Parathyroid adenoma (tissue), 2 donors: ENCODE results near the gene TSPAN32.

Experiments used
- H2AFZ ChIP-seq: fragments of 300-600 bp; sonication (generic); one replicate; pipeline ENCODE4 v1.7.0; 2017; ENCODE audit warnings: antibody characterized with exemption, mild to moderate bottlenecking
- H3K27ac ChIP-seq: fragments of 300-600 bp; sonication (generic); one replicate; pipeline ENCODE4 v1.7.0; 2017
- H3K27me3 ChIP-seq: fragments of 300-600 bp; sonication (generic); one replicate; pipeline ENCODE4 v1.7.0; 2017; ENCODE audit warnings: low read length; ENCODE audit not compliant: control insufficient read depth, insufficient read depth
- H3K36me3 ChIP-seq: fragments of 300-600 bp; sonication (generic); one replicate; pipeline ENCODE4 v1.7.0; 2017; ENCODE audit warnings: low read length; ENCODE audit not compliant: control insufficient read depth, insufficient read depth
- H3K4me1 ChIP-seq: fragments of 300-600 bp; sonication (generic); one replicate; pipeline ENCODE4 v1.7.0; 2017; ENCODE audit warnings: control low read depth
- H3K4me2 ChIP-seq: fragments of 300-600 bp; sonication (generic); one replicate; pipeline ENCODE4 v1.7.0; 2017; ENCODE audit warnings: low read length
- H3K4me3 ChIP-seq: fragments of 300-600 bp; sonication (generic); one replicate; pipeline ENCODE4 v1.7.0; 2017; ENCODE audit warnings: low read depth, low read length
- H3K79me2 ChIP-seq: fragments of 300-600 bp; sonication (generic); one replicate; pipeline ENCODE4 v1.7.0; 2017; ENCODE audit warnings: control low read depth
- H3K9ac ChIP-seq: fragments of 300-600 bp; sonication (generic); one replicate; pipeline ENCODE4 v1.7.0; 2017; ENCODE audit warnings: mild to moderate bottlenecking
- H3K9me3 ChIP-seq: fragments of 300-600 bp; sonication (generic); one replicate; pipeline ENCODE4 v1.7.0; 2017; ENCODE audit warnings: low read length; ENCODE audit not compliant: control insufficient read depth
- TF ChIP-seq, protein P1 (sequence below): fragments of 300-600 bp; sonication (generic); IDR thresholded peaks from one replicate; pipeline ENCODE4 v1.7.0; 2017; ENCODE audit warnings: antibody characterized with exemption, mild to moderate bottlenecking
- donor health status: primary hyperparathyroidism.

TSPAN32 gene

GRCh38 chr11:2321311-2321683 is 19.5 kb downstream of the TSPAN32 start:
- Histone ChIP-seq H3K4me3 (no peak overlapping the region), H3K4me2 (no peak overlapping the region), H3K79me2 (no peaks in the 10 kb centered on the region), H3K4me1 (no peaks in the 10 kb centered on the region), H3K27me3 (no peaks in the 10 kb centered on the region), H3K9ac (no peak overlapping the region), H3K9me3 (no peaks in the 10 kb centered on the region), H3K27ac (no peak overlapping the region), H2AFZ (no peak overlapping the region), H3K36me3 (no peaks in the 10 kb centered on the region)
- TF ChIP-seq, protein P1, sequence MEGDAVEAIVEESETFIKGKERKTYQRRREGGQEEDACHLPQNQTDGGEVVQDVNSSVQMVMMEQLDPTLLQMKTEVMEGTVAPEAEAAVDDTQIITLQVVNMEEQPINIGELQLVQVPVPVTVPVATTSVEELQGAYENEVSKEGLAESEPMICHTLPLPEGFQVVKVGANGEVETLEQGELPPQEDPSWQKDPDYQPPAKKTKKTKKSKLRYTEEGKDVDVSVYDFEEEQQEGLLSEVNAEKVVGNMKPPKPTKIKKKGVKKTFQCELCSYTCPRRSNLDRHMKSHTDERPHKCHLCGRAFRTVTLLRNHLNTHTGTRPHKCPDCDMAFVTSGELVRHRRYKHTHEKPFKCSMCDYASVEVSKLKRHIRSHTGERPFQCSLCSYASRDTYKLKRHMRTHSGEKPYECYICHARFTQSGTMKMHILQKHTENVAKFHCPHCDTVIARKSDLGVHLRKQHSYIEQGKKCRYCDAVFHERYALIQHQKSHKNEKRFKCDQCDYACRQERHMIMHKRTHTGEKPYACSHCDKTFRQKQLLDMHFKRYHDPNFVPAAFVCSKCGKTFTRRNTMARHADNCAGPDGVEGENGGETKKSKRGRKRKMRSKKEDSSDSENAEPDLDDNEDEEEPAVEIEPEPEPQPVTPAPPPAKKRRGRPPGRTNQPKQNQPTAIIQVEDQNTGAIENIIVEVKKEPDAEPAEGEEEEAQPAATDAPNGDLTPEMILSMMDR = no peak

GRCh38 chr11:2325123-2325522 is 23.3 kb downstream of the TSPAN32 start:
- H3K27ac ChIP-seq = no peak overlapping the region
- no peak overlapping the region for H3K9ac ChIP-seq
- no peaks in the 10 kb centered on the region for H3K9me3 ChIP-seq
- TF ChIP-seq, protein P1 = no peak
- no peak overlapping the region for H3K4me3 ChIP-seq
- H3K36me3 ChIP-seq = no peaks in the 10 kb centered on the region
- H3K27me3 ChIP-seq = no peaks in the 10 kb centered on the region
- H3K79me2 ChIP-seq = no peaks in the 10 kb centered on the region
- H3K4me1 ChIP-seq = no peaks in the 10 kb centered on the region
- no peak overlapping the region for H3K4me2 ChIP-seq
- no peak overlapping the region for H2AFZ ChIP-seq

DNA sequence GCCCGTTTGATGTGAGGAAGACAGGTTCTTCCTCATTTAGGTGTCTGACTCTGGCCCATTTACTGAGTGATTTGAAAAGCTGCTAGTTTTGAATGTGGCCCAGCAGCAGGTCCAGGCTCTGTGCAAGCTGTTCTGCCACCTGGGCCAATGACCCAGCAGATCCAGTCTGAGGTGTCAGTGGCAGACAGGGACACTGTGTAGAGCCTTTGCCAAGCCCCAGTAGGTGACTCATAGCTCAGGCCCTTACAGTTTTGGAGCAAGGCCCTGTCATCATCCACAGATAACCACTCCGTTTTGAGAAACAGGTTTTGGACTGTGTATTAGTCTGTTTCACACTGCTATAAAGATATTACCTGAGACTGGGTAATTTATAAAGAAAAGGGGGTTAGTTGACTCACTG is 23.9 kb downstream of the TSPAN32 start:
- H3K4me1 ChIP-seq = no peaks in the 10 kb centered on the region

DNA sequence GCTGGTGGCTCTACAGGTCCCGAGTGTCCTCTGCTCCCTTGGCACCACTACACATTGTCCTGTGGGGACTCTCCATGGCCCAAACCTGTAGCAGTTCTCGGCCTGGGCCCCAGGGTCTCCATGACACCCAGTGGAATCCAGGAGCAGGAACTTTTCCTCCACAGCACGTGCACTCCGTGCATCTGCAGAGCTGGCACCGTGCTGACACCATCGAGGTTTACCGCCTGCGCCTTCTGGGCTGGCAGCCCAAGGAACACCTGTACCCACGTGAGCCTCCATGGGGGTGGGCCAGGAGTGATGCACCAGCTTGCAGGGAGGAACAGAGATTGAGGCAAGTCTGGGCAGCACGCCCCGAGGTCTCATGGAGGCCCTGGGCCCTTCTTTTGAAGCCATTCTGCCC is 25.2 kb downstream of the TSPAN32 start:
- TF ChIP-seq, protein P1 = no peak
- H3K36me3 ChIP-seq = no peaks in the 10 kb centered on the region
- no peak overlapping the region for H3K27ac ChIP-seq

More for the DNA sequence above, 23.9 kb downstream of the TSPAN32 start:
- H3K9me3 ChIP-seq = no peaks in the 10 kb centered on the region
- H3K27me3 ChIP-seq = no peaks in the 10 kb centered on the region
- H3K9ac ChIP-seq = no peak overlapping the region
- H3K4me3 ChIP-seq = no peak overlapping the region
- H3K79me2 ChIP-seq = no peaks in the 10 kb centered on the region
- H3K4me2 ChIP-seq = no peak overlapping the region
- H3K27ac ChIP-seq = no peak overlapping the region
- H3K36me3 ChIP-seq = no peaks in the 10 kb centered on the region
- no peak overlapping the region for H2AFZ ChIP-seq
- TF ChIP-seq, protein P1 = no peak

GRCh38 chr11:2328021-2328420 is 26.2 kb downstream of the TSPAN32 start:
- Histone ChIP-seq H3K27me3 (no peaks in the 10 kb centered on the region), H3K9ac (no peak overlapping the region), H3K9me3 (no peaks in the 10 kb centered on the region), H3K4me3 (no peak overlapping the region), H3K79me2 (no peaks in the 10 kb centered on the region), H3K27ac (no peak overlapping the region), H2AFZ (no peak overlapping the region), H3K4me1 (no peaks in the 10 kb centered on the region), H3K4me2 (no peak overlapping the region), H3K36me3 (no peaks in the 10 kb centered on the region)
- TF ChIP-seq, protein P1 = no peak

More for the DNA sequence above, 25.2 kb downstream of the TSPAN32 start:
- H3K4me2 ChIP-seq = no peak overlapping the region
- no peaks in the 10 kb centered on the region for H3K9me3 ChIP-seq
- no peak overlapping the region for H2AFZ ChIP-seq
- no peak overlapping the region for H3K4me3 ChIP-seq
- H3K27me3 ChIP-seq = no peaks in the 10 kb centered on the region
- no peak overlapping the region for H3K9ac ChIP-seq
- H3K4me1 ChIP-seq = no peaks in the 10 kb centered on the region
- H3K79me2 ChIP-seq = no peaks in the 10 kb centered on the region
